Measurements from ENCODE around the gene MYO1A. TPM values are rescaled to one million over a fixed set of nuclear protein-coding genes. Genes with fewer than 3 reads are reported as not detected.
A peak's percentile ranks its signal among the peaks of the same experiment; 100 is the strongest.

The MYO1A gene
- total and polyA plus RNA-seq, 4 donors = 0.03 to 0.28 (median 0.08) TPM; not detected in 1

DNA sequence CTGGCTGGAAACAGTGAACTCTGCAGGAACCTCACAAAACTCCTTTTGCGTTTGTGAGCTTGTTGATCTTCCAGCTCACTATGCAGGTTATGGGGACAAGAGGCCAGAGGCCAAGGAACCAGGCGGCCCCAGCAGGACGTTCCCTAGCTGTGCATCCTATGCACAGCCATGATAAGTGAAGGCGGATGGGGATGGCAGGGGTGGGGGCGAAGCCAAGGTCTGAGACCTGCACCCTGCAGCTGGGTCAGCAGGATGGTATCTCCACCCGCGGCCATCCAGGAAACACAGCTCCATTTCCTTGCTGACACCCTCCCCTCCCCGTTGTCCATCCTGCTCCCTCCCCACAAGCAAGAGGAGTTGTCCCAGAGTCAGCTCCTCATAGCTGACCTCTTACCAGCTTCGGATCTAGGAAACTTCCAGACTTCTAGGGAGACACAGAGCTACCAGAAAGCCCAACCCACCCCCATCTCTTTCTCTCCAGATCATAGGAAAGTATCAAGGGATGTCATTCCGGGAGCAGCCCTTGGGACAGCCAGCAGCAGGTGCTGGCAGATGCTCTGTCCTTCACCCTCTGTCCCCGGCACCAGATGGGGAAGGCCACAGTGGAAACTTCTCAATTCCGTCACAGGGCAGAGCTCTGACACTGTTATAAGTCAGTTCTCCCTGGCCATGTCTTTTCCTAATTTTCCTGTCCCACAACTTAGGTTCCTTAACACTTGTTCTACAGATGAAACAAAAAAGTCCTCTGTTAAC is 53.0 kb downstream of the MYO1A start:
- TF ChIP-seq FOXA2 (IDR thresholded peaks at IDR 0.05) (no peak), GABPA (IDR thresholded peaks at IDR 0.05 in 1 of 2, conservative IDR thresholded peaks at IDR 0.05 in 1 of 2) (no peak), HNF4A (conservative IDR thresholded peaks at IDR 0.05) (no peak), SP1 (IDR thresholded peaks at IDR 0.05) (peak; percentile 1), FOXA1 (IDR thresholded peaks at IDR 0.05) (no peak), NR2F2 (IDR thresholded peaks at IDR 0.05) (peak; percentile 99), RXRA (IDR thresholded peaks at IDR 0.05) (peak; percentile 27 to 29)
- TF ChIP-seq, protein P1, sequence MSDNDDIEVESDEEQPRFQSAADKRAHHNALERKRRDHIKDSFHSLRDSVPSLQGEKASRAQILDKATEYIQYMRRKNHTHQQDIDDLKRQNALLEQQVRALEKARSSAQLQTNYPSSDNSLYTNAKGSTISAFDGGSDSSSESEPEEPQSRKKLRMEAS (IDR thresholded peaks at IDR 0.05) = peak; percentile 32
- TF ChIP-seq, protein P2, sequence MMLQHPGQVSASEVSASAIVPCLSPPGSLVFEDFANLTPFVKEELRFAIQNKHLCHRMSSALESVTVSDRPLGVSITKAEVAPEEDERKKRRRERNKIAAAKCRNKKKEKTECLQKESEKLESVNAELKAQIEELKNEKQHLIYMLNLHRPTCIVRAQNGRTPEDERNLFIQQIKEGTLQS (IDR thresholded peaks at IDR 0.05) = no peak
- TF ChIP-seq, protein P3, sequence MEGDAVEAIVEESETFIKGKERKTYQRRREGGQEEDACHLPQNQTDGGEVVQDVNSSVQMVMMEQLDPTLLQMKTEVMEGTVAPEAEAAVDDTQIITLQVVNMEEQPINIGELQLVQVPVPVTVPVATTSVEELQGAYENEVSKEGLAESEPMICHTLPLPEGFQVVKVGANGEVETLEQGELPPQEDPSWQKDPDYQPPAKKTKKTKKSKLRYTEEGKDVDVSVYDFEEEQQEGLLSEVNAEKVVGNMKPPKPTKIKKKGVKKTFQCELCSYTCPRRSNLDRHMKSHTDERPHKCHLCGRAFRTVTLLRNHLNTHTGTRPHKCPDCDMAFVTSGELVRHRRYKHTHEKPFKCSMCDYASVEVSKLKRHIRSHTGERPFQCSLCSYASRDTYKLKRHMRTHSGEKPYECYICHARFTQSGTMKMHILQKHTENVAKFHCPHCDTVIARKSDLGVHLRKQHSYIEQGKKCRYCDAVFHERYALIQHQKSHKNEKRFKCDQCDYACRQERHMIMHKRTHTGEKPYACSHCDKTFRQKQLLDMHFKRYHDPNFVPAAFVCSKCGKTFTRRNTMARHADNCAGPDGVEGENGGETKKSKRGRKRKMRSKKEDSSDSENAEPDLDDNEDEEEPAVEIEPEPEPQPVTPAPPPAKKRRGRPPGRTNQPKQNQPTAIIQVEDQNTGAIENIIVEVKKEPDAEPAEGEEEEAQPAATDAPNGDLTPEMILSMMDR (IDR thresholded peaks at IDR 0.05; ENCODE audit: low read depth, low read length, missing input control) = no peak
- H3K27ac ChIP-seq (ENCODE audit: low read depth in 1 of 2, low read length in 2 of 2) = no peak overlapping the region
- no peak overlapping the region for H3K4me3 ChIP-seq (ENCODE audit: low read depth in 1 of 3, low read length in 3 of 3)
- DNase-seq (ENCODE audit: low spot score) = peak; percentile 33
- H3K4me1 ChIP-seq (ENCODE audit: control insufficient read depth in 4 of 4, insufficient read depth in 4 of 4, low read length in 3 of 4) = peaks cover 10 to 46% (median 28%) of the 10 kb centered on the region in 4 donors
- H3K36me3 ChIP-seq (ENCODE audit: control insufficient read depth in 4 of 4, insufficient read depth in 3 of 4, low read depth in 1 of 4, low read length in 3 of 4) = peaks cover 0 to 2% (median 0%) of the 10 kb centered on the region in 4 donors
- H3K27me3 ChIP-seq (ENCODE audit: control insufficient read depth in 4 of 4, insufficient read depth in 4 of 4, low read length in 3 of 4) = no peaks in the 10 kb centered on the region
- H3K9me3 ChIP-seq (ENCODE audit: control insufficient read depth in 4 of 4, low read length in 3 of 4) = no peaks in the 10 kb centered on the region
- WGBS = 76% methylated on average over 12 of the region's 12 CpGs
- no peak overlapping the region for H3K9ac ChIP-seq (ENCODE audit: low read depth in 1 of 2, low read length in 2 of 2)

DNA sequence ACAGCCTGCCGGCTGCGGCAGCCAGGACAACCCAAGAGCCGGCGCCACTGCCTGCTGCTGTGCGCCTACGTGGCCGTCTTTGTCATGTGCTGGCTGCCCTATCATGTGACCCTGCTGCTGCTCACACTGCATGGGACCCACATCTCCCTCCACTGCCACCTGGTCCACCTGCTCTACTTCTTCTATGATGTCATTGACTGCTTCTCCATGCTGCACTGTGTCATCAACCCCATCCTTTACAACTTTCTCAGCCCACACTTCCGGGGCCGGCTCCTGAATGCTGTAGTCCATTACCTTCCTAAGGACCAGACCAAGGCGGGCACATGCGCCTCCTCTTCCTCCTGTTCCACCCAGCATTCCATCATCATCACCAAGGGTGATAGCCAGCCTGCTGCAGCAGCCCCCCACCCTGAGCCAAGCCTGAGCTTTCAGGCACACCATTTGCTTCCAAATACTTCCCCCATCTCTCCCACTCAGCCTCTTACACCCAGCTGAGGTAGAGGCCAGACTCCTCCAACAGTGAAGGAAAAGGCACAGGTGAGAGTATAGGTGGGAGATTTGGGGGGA is 53.9 kb downstream of the MYO1A start:
- no peak for TF ChIP-seq TAF1 (conservative IDR thresholded peaks at IDR 0.05)
- no peak for TF ChIP-seq FOXA2 (IDR thresholded peaks at IDR 0.05)
- TF ChIP-seq JUND (IDR thresholded peaks at IDR 0.05) = no peak
- TF ChIP-seq, protein P3 (IDR thresholded peaks at IDR 0.05; ENCODE audit: low read depth, low read length, missing input control) = no peak
- no peak for TF ChIP-seq GABPA (IDR thresholded peaks at IDR 0.05 in 1 of 2, conservative IDR thresholded peaks at IDR 0.05 in 1 of 2)
- TF ChIP-seq EGR1 (IDR thresholded peaks at IDR 0.05; ENCODE audit: low read depth in 2 of 2) = no peak
- TF ChIP-seq, protein P4, sequence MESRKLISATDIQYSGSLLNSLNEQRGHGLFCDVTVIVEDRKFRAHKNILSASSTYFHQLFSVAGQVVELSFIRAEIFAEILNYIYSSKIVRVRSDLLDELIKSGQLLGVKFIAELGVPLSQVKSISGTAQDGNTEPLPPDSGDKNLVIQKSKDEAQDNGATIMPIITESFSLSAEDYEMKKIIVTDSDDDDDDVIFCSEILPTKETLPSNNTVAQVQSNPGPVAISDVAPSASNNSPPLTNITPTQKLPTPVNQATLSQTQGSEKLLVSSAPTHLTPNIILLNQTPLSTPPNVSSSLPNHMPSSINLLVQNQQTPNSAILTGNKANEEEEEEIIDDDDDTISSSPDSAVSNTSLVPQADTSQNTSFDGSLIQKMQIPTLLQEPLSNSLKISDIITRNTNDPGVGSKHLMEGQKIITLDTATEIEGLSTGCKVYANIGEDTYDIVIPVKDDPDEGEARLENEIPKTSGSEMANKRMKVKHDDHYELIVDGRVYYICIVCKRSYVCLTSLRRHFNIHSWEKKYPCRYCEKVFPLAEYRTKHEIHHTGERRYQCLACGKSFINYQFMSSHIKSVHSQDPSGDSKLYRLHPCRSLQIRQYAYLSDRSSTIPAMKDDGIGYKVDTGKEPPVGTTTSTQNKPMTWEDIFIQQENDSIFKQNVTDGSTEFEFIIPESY (IDR thresholded peaks at IDR 0.05) = no peak
- TF ChIP-seq YY1 (IDR thresholded peaks at IDR 0.05) = no peak
- TF ChIP-seq, protein P2 (IDR thresholded peaks at IDR 0.05) = no peak
- no peak for TF ChIP-seq NR2F2 (IDR thresholded peaks at IDR 0.05)
- no peak for TF ChIP-seq HNF4G (IDR thresholded peaks at IDR 0.05)
- TF ChIP-seq HNF4A (conservative IDR thresholded peaks at IDR 0.05) = no peak
- TF ChIP-seq RXRA (IDR thresholded peaks at IDR 0.05) = no peak
- TF ChIP-seq, protein P1 (IDR thresholded peaks at IDR 0.05) = no peak
- TF ChIP-seq RAD21 (IDR thresholded peaks at IDR 0.05) = no peak
- TF ChIP-seq, protein P5, sequence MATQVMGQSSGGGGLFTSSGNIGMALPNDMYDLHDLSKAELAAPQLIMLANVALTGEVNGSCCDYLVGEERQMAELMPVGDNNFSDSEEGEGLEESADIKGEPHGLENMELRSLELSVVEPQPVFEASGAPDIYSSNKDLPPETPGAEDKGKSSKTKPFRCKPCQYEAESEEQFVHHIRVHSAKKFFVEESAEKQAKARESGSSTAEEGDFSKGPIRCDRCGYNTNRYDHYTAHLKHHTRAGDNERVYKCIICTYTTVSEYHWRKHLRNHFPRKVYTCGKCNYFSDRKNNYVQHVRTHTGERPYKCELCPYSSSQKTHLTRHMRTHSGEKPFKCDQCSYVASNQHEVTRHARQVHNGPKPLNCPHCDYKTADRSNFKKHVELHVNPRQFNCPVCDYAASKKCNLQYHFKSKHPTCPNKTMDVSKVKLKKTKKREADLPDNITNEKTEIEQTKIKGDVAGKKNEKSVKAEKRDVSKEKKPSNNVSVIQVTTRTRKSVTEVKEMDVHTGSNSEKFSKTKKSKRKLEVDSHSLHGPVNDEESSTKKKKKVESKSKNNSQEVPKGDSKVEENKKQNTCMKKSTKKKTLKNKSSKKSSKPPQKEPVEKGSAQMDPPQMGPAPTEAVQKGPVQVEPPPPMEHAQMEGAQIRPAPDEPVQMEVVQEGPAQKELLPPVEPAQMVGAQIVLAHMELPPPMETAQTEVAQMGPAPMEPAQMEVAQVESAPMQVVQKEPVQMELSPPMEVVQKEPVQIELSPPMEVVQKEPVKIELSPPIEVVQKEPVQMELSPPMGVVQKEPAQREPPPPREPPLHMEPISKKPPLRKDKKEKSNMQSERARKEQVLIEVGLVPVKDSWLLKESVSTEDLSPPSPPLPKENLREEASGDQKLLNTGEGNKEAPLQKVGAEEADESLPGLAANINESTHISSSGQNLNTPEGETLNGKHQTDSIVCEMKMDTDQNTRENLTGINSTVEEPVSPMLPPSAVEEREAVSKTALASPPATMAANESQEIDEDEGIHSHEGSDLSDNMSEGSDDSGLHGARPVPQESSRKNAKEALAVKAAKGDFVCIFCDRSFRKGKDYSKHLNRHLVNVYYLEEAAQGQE (IDR thresholded peaks at IDR 0.05) = no peak
- no peak for TF ChIP-seq FOXA1 (IDR thresholded peaks at IDR 0.05)
- no peak for TF ChIP-seq SP1 (IDR thresholded peaks at IDR 0.05)
- Histone ChIP-seq H3K36me3 (ENCODE audit: control insufficient read depth in 4 of 4, insufficient read depth in 3 of 4, low read depth in 1 of 4, low read length in 3 of 4) (peaks cover 0 to 2% (median 0%) of the 10 kb centered on the region in 4 donors), H3K4me1 (ENCODE audit: control insufficient read depth in 4 of 4, insufficient read depth in 4 of 4, low read length in 3 of 4) (peaks cover 3 to 46% (median 27%) of the 10 kb centered on the region in 4 donors), H3K9me3 (ENCODE audit: control insufficient read depth in 4 of 4, low read length in 3 of 4) (no peaks in the 10 kb centered on the region), H3K27me3 (ENCODE audit: control insufficient read depth in 4 of 4, insufficient read depth in 4 of 4, low read length in 3 of 4) (no peaks in the 10 kb centered on the region), H3K9ac (ENCODE audit: low read depth in 1 of 2, low read length in 2 of 2) (no peak overlapping the region), H3K4me3 (ENCODE audit: low read depth in 1 of 3, low read length in 3 of 3) (no peak overlapping the region), H3K27ac (ENCODE audit: low read depth in 1 of 2, low read length in 2 of 2) (peak overlapping the region in 1 of 2 donors; percentile 15)
- DNase-seq (ENCODE audit: low spot score) = peak; percentile 24
- 90% methylated on average over 11 of the region's 11 CpGs for WGBS
